ENCODE measurements around the gene PKMYT1. TPM values are rescaled to one million over a fixed set of nuclear protein-coding genes. Genes with fewer than 3 reads are reported as not detected.

Gene PKMYT1
- total RNA-seq, 1 experiment from 2014 or later = 34.7 TPM

GRCh38 chr16:2996298-2996697 is 16.1 kb upstream of the PKMYT1 start:
- Mint-ChIP-seq H3K27me3 (ENCODE audit: insufficient read depth, unreplicated experiment) (no peaks in the 10 kb centered on the region), H3K9me3 (ENCODE audit: unreplicated experiment) (no peaks in the 10 kb centered on the region), H3K36me3 (ENCODE audit: insufficient read depth, unreplicated experiment) (no peaks in the 10 kb centered on the region), H3K27ac (ENCODE audit: low read depth, unreplicated experiment) (no peak overlapping the region), H3K4me3 (ENCODE audit: unreplicated experiment) (no peak overlapping the region), H3K4me1 (ENCODE audit: insufficient read depth, unreplicated experiment) (peaks cover 6% of the 10 kb centered on the region)
- ChIA-PET CTCF (interaction anchor here (0.7 to 1.5 kb wide), 4 partner anchors 11 to 60 kb away, joined by 3 to 5 read pairs (median 3); no protein-coding TSS in a partner anchor), POLR2A (interaction anchor here (1.4 kb wide), 1 partner anchor 24 kb away, joined by 4 read pairs; the partner anchor contains the start of gene TNFRSF12A)
- TF ChIP-seq CTCF (IDR thresholded peaks at IDR 0.05; ENCODE audit: unreplicated experiment) = no peak
- BruUV-seq (replicated peaks) = no TSS peak
- intact Hi-C loops (cut with micrococcal nuclease) = no loop called here
- no peak for DNase-seq (ENCODE audit: unreplicated experiment)

- no TSS peak for BruUV-seq (replicated peaks)
Observed at GRCh38 chr16:2992383-2993081, 12.3 kb upstream of the PKMYT1 start.

GRCh38 chr16:2991566-2992261 is 11.5 kb upstream of the PKMYT1 start:
- Mint-ChIP-seq H3K36me3 (ENCODE audit: insufficient read depth, unreplicated experiment) (no peaks in the 10 kb centered on the region), H3K9me3 (ENCODE audit: unreplicated experiment) (no peaks in the 10 kb centered on the region), H3K27ac (ENCODE audit: low read depth, unreplicated experiment) (no peak overlapping the region), H3K4me1 (ENCODE audit: insufficient read depth, unreplicated experiment) (peaks cover 6% of the 10 kb centered on the region), H3K4me3 (ENCODE audit: unreplicated experiment) (no peak overlapping the region), H3K27me3 (ENCODE audit: insufficient read depth, unreplicated experiment) (no peaks in the 10 kb centered on the region)
- no TSS peak for BruUV-seq (replicated peaks)
- CTCF ChIA-PET = interaction anchor here (0.6 to 0.7 kb wide), 3 partner anchors 40 to 1236 kb away, joined by 3 to 6 read pairs (median 6); no protein-coding TSS in a partner anchor
- POLR2A ChIA-PET = interaction anchor here (1.2 to 2.4 kb wide), 3 partner anchors 12 to 29 kb away, joined by 4 to 12 read pairs (median 5); partner anchors contain the start of gene TNFRSF12A
- intact Hi-C loops (cut with micrococcal nuclease) = no loop called here
- DNase-seq (ENCODE audit: unreplicated experiment) = peak; percentile 6
- no peak for TF ChIP-seq CTCF (IDR thresholded peaks at IDR 0.05; ENCODE audit: unreplicated experiment)

More at GRCh38 chr16:2992383-2993081, 12.3 kb upstream of the PKMYT1 start:
- ChIA-PET CTCF (interaction anchor here (0.6 to 0.7 kb wide), 3 partner anchors 11 to 1236 kb away, joined by 5 to 6 read pairs (median 6); no protein-coding TSS in a partner anchor), POLR2A (interaction anchor here (1.5 to 2.4 kb wide), 2 partner anchors 11 to 28 kb away, joined by 4 to 12 read pairs; partner anchors contain the start of gene TNFRSF12A)
- peak; percentile 83 for DNase-seq (ENCODE audit: unreplicated experiment)
- H3K4me3 Mint-ChIP-seq (ENCODE audit: unreplicated experiment) = no peak overlapping the region
- H3K36me3 Mint-ChIP-seq (ENCODE audit: insufficient read depth, unreplicated experiment) = no peaks in the 10 kb centered on the region
- no peak overlapping the region for H3K27ac Mint-ChIP-seq (ENCODE audit: low read depth, unreplicated experiment)
- peaks cover 6% of the 10 kb centered on the region for H3K4me1 Mint-ChIP-seq (ENCODE audit: insufficient read depth, unreplicated experiment)
- intact Hi-C loops (cut with micrococcal nuclease) = no loop called here
- no peaks in the 10 kb centered on the region for H3K27me3 Mint-ChIP-seq (ENCODE audit: insufficient read depth, unreplicated experiment)
- no peak for TF ChIP-seq CTCF (IDR thresholded peaks at IDR 0.05; ENCODE audit: unreplicated experiment)
- H3K9me3 Mint-ChIP-seq (ENCODE audit: unreplicated experiment) = no peaks in the 10 kb centered on the region

- ChIA-PET CTCF (interaction anchor here (0.7 to 0.9 kb wide), 2 partner anchors 13 to 58 kb away, joined by 3 to 7 read pairs; no protein-coding TSS in a partner anchor), POLR2A (interaction anchor here (1.2 to 2.4 kb wide), 3 partner anchors 13 to 30 kb away, joined by 4 to 12 read pairs (median 5); partner anchors contain the start of gene TNFRSF12A)
- Mint-ChIP-seq H3K27ac (ENCODE audit: low read depth, unreplicated experiment) (no peak overlapping the region), H3K36me3 (ENCODE audit: insufficient read depth, unreplicated experiment) (no peaks in the 10 kb centered on the region), H3K9me3 (ENCODE audit: unreplicated experiment) (no peaks in the 10 kb centered on the region), H3K27me3 (ENCODE audit: insufficient read depth, unreplicated experiment) (no peaks in the 10 kb centered on the region), H3K4me1 (ENCODE audit: insufficient read depth, unreplicated experiment) (peaks cover 6% of the 10 kb centered on the region), H3K4me3 (ENCODE audit: unreplicated experiment) (no peak overlapping the region)
- DNase-seq (ENCODE audit: unreplicated experiment) = peak; percentile 56
- no TSS peak for BruUV-seq (replicated peaks)
- TF ChIP-seq CTCF (IDR thresholded peaks at IDR 0.05; ENCODE audit: unreplicated experiment) = no peak
- intact Hi-C loops (cut with micrococcal nuclease) = no loop called here
Observed at GRCh38 chr16:2990891-2991290, 10.6 kb upstream of the PKMYT1 start.
